Measurements from ENCODE around the gene FSCN2.

FSCN2 gene

GRCh38 chr17:81561494-81561885 is 33.3 kb downstream of the FSCN2 start:
- DNase-seq (ENCODE audit: extremely low read depth, low read depth): no peak
- H3K4me3 ChIP-seq (replicated peaks; ENCODE audit: low read depth, low read length): no peak overlapping the region
- TF ChIP-seq CTCF (IDR thresholded peaks at IDR 0.05; ENCODE audit: low read depth, low read length, missing control alignments): no peak

- no peak for TF ChIP-seq CTCF (IDR thresholded peaks at IDR 0.05; ENCODE audit: low read depth, low read length, missing control alignments)
- DNase-seq (ENCODE audit: extremely low read depth, low read depth): no peak
- no peak overlapping the region for H3K4me3 ChIP-seq (replicated peaks; ENCODE audit: low read depth, low read length)
Measured at GRCh38 chr17:81563861-81564586, 35.8 kb downstream of the FSCN2 start.

GRCh38 chr17:81564778-81565177 is 36.6 kb downstream of the FSCN2 start:
- TF ChIP-seq CTCF (IDR thresholded peaks at IDR 0.05; ENCODE audit: low read depth, low read length, missing control alignments): no peak
- DNase-seq (ENCODE audit: extremely low read depth, low read depth): no peak
- no peak overlapping the region for H3K4me3 ChIP-seq (replicated peaks; ENCODE audit: low read depth, low read length)

- TF ChIP-seq CTCF (IDR thresholded peaks at IDR 0.05; ENCODE audit: low read depth, low read length, missing control alignments): no peak
- DNase-seq (ENCODE audit: extremely low read depth, low read depth): no peak
- no peak overlapping the region for H3K4me3 ChIP-seq (replicated peaks; ENCODE audit: low read depth, low read length)
Measured at GRCh38 chr17:81565231-81565630, 37.1 kb downstream of the FSCN2 start.

- TF ChIP-seq CTCF (IDR thresholded peaks at IDR 0.05; ENCODE audit: low read depth, low read length, missing control alignments): no peak
- peak; percentile 84 for DNase-seq (ENCODE audit: extremely low read depth, low read depth)
- H3K4me3 ChIP-seq (replicated peaks; ENCODE audit: low read depth, low read length): peak overlapping the region; percentile 8; the same call in 1 of the 2 replicates
Measured at GRCh38 chr17:81566461-81567126, 38.4 kb downstream of the FSCN2 start.

GRCh38 chr17:81567191-81567590 is 39.0 kb downstream of the FSCN2 start:
- DNase-seq (ENCODE audit: extremely low read depth, low read depth): no peak
- no peak for TF ChIP-seq CTCF (IDR thresholded peaks at IDR 0.05; ENCODE audit: low read depth, low read length, missing control alignments)
- peak overlapping the region; percentile 20 for H3K4me3 ChIP-seq (replicated peaks; ENCODE audit: low read depth, low read length)
